GM19328 (cell line): Measurements from ENCODE around the gene SLC25A34.

Experiments
- ATAC-seq: cut with Tn5 transposase; IDR thresholded peaks from one replicate; pipeline ENCODE4 v1.9.1; 2021; ENCODE audit warnings: mild to moderate bottlenecking, moderate library complexity; ENCODE audit not compliant: unreplicated experiment

Gene SLC25A34

GRCh38 chr1:15767941-15768340 lies 31.9 kb downstream of the SLC25A34 start:
- ATAC-seq, result no peak

DNA sequence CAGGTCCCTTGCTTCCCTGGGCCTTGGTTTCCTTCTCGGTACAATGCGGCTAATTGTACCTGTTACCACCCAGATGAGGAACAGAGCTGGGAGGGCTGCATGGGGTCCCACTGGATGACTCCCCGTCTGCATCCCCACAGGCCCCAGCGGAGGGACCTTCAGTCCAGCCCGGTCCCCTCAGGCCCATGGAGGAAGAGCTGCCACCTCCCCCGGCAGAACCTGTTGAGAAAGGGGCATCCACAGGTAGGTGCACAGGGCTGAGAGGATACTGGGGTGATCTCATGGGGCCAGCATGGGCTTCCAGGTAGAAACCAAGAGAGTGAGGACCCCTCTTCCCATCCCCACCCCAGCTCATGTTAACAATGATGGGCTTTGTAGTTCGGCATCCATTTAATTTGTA lies 32.3 kb downstream of the SLC25A34 start:
- ATAC-seq, result no peak

- ATAC-seq, result no peak
Observed at GRCh38 chr1:15770313-15770962, 34.4 kb downstream of the SLC25A34 start.

DNA sequence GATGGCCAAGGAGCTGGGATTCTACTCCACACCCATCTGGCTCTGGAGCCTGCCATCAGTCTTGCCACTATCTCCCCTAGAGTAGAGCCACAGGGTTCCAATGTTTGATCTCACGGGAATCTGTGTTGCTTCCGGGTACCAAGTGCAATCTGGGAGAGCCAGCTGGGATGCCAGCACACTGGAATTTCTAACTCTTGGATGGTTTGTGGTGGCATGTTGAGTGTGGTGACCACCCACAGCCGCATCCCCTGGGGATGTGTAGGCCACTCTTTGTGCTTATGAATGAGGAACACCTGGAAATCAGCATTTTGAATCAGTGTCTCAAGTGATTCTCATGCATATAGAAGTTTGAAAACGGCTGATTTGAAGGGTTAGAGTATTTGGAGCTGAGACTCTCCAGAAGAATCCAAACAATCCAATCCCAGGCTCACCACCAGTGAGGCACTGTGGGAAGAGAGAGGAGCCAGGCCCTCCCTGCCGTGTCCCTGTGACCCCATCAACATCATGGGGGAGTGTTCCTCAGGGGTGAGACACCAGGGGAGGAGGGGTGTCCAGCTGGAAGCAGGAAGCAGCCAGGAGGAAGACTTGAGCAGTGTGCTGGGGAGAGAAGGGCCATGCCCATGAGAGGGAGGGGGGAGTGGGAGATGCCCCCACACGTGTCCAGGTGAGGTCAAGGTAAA lies 35.9 kb downstream of the SLC25A34 start:
- ATAC-seq, result no peak

DNA sequence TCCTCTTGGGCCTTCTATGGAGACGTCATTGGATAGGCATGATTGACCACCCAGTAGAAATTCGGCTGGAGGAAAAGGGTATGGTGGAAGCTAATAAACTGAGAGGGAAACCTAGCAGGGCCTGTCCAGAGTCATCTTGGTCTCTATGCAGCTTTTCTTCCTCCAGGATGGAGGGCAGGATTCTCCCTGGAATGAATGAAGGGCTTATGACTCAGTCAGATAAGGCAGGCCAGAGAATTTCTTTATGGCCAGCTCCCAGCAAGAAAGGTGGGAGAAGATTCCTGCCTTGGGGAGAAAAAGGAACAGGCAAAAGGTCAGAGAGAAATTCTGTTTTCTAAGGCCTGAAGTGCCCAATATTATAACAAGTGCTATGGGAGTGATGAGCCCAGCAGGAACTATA lies 39.6 kb downstream of the SLC25A34 start:
- no peak for ATAC-seq

DNA sequence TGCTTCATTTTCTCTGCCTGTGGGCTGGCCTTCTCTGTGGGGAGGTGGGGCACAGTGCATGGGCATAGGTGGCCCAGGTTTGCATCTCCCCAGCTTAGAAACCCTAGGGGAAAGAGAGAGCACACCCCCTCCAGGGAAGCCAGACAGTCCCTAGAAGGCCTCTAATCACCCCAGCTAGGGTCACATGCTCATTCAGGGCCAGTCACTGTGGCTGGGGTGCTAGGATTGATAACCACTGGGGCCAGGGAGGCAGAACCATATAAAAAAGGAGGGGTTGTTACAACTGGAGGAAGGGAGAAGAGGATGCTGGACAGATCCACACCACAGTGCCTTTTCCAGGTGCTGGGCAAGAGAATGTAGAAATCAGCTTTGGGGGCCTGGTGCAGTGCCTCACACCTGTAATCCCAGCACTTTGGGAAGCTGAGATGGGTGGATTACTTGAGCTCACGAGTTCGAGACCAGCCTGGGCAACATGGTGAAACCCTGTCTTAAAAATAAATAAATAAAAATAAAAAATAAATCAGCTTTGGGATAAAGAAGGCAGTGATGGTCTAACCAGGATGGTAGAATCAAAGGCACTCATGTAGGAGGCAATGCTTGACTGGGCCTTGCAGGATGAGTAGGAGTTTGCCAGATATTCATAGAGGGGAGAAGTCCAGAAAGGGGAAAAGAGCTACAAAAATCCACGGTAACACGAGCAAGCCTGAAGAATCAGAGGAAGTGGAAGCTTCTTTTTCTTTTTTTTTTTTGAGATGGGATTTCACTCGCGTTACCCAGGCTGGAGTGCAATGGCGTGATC lies 42.0 kb downstream of the SLC25A34 start:
- ATAC-seq, result no peak

- ATAC-seq, result no peak
Observed at GRCh38 chr1:15785683-15786082, 49.6 kb downstream of the SLC25A34 start.

GRCh38 chr1:15786581-15786980 lies 50.5 kb downstream of the SLC25A34 start:
- no peak for ATAC-seq

DNA sequence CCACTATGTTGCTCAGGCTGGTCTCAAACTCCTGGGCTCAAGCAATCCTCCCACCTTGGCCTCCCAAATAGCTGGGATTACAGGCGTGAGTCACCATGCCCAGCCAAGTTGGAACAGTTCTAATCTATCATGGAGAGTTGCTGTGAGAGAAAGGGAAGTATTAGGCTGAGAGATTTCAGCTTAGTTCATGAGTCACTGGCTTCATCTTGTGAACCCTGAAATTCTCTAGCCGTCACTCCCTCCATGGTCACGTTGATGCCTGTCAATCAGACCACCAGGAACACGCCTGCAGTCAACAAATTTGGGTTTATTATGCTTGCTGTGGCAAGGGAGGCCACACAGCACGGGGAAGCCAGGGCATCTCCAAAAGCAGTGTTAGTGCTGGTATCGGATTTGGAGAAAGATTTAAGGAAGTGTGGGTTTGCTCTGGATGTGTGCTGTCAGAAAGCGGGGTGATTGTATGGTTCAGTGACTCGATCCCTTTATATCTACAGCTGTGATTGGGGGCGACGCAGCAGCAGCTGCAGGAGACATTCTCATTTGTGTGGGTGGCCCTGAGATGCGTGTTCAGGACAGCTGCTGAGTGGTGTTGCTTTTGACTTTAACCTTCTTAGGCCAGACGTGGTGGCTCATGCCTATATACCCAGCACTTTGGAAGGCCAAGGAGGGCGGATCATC lies 52.7 kb downstream of the SLC25A34 start:
- ATAC-seq, result no peak
